GM08714 (cell line): ENCODE measurements around the gene TBCC.
"Not testable (repeated sequence)": the region's sequence is repeated elsewhere in the genome, so short reads cannot be mapped to it uniquely, and the experiment has no call there.

ENCODE experiments used
- H3K4me3 ChIP-seq: fragments of 200-500 bp; sonication (Bioruptor generic); 2 replicates; pipeline ENCODE4 v1.5.1; 2014; ENCODE audit warnings: mild to moderate bottlenecking, low read length, inconsistent platforms
- ZNF274 ChIP-seq: IDR thresholded peaks from 2 replicates; pipeline ENCODE4 v1.6.1; 2012; ENCODE audit warnings: mild to moderate bottlenecking, low read depth, low read length

Gene TBCC

GRCh38 chr6:42761287-42762067, 15.6 kb upstream of the TBCC start:
- no peak overlapping the region for H3K4me3 ChIP-seq
- TF ChIP-seq ZNF274: no peak

GRCh38 chr6:42758756-42759430, 13.0 kb upstream of the TBCC start:
- H3K4me3 ChIP-seq: no peak overlapping the region
- TF ChIP-seq ZNF274: no peak

- H3K4me3 ChIP-seq: no peak overlapping the region
- TF ChIP-seq ZNF274: no peak
Observed at GRCh38 chr6:42756722-42757121, 10.8 kb upstream of the TBCC start.

- no peak for TF ChIP-seq ZNF274
- no peak overlapping the region for H3K4me3 ChIP-seq
Observed at GRCh38 chr6:42754759-42755158, 8.9 kb upstream of the TBCC start.

- H3K4me3 ChIP-seq: no peak overlapping the region
Observed at GRCh38 chr6:42751055-42751454, 5.2 kb upstream of the TBCC start.

GRCh38 chr6:42748203-42748898, 2.4 kb upstream of the TBCC start:
- no peak for TF ChIP-seq ZNF274
- peak overlapping the region; percentile 77; the same call in 1 of the 2 replicates for H3K4me3 ChIP-seq

More at GRCh38 chr6:42751055-42751454, 5.2 kb upstream of the TBCC start:
- no peak for TF ChIP-seq ZNF274

DNA sequence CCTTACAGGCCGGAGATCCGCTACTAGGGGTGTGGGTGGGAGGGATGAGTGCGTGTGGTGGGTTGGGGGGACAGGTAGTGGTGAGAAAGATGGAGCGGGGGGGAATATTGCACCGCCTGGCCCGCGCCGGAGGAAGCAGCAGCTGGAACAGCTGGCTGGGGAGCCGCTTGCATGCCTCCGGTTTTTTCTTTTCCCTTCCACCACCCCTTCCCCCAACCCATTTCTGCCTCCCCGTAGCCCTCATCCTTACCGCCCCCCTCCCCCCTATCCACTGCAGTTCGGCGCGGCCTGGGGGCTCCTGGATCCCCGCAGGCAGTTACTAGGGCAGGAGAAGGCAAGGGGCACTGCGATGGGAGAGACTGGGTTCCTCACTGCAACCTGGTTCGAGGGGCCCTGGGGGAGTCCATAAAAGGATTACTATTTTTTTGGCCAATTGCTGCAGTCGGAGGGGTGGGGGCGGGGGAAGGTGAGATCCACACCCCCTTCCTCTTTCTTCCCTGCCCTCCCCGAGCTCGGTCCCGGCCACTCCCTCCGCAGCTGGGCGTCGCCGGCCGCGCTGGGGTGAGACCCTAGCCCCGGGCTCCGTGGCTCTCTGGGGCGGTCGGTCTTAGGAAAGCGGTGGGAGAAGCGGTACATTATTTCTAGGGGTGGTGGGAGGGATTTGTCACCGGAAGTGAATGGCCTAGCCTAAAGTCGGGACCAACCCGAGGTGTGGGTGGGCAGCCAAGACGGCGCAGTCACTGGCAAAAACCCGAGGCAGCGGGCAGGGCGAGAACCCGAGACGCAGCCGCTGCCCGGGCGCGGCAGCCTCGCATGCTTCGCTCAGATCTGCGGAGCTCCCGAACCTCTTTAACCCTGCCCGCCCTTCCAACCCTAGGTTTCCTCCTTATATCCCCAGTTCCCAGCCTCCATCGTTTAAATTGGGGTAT, 824 bp upstream of the TBCC start:
- peak overlapping the region; percentile 77 for H3K4me3 ChIP-seq
- TF ChIP-seq ZNF274: no peak

GRCh38 chr6:42745083-42745639, 742 bp downstream of the TBCC start:
- no peak for TF ChIP-seq ZNF274
- H3K4me3 ChIP-seq: peak overlapping the region; percentile 69

- H3K4me3 ChIP-seq: peak overlapping the region; percentile 69
- no peak for TF ChIP-seq ZNF274
Observed at GRCh38 chr6:42744351-42744893, 1.5 kb downstream of the TBCC start.

DNA sequence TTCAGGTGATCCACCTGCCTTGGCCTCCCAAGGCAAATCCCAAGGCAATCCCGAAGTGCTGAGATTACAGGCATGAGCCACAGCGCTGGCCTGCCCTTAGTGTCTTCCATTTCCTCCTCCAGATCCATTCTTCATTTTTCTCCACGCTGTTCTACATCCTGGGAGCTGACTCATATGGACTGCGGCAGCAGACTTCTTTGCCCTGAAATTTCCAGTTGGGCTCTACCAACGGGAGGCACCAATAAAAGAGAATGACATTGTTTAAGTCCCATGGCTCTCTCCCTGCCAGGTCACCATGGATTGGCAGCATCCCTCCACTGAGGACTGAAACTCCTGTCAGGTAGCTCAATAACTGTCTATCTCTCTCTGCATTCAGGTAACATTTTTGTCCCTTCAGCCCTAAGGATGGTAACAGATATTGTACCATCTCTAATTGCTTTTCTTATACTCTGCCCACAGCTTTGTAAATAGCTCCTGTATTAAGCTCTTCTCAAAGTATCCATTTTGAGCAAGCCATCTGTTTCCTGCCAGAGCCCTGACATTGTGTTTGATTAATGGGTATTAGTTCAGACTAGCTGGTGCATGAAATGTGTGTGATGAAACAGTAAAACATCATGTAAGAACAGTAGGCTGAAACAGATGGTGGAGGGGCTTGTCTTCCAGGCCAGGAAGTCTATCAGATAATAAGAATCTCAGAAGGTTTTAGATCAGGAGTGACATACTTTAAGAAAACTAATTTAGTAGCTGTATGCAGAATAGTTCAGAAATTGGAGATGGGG, 3.6 kb downstream of the TBCC start:
- H3K4me3 ChIP-seq: no peak overlapping the region
- no peak for TF ChIP-seq ZNF274

DNA sequence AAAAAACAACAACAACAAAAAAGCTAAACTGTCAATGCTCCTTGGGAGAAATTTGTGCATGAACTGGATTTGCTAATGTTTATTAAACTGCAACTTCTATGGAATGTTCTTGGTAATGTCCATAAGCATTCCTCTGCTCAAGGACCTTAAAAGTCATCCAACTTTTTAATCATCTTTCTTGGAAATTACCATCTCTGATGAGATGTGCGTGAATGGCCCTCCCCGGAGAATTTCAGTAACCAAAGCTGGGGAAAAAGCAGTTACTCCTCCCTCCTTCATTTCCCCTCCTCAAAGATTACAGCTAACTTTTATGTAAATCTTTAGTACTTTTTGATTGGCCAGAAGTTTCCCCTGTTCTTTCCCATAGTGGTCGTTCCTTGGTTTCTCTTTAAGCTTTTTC, 5.2 kb downstream of the TBCC start:
- TF ChIP-seq ZNF274: no peak
- no peak overlapping the region for H3K4me3 ChIP-seq

DNA sequence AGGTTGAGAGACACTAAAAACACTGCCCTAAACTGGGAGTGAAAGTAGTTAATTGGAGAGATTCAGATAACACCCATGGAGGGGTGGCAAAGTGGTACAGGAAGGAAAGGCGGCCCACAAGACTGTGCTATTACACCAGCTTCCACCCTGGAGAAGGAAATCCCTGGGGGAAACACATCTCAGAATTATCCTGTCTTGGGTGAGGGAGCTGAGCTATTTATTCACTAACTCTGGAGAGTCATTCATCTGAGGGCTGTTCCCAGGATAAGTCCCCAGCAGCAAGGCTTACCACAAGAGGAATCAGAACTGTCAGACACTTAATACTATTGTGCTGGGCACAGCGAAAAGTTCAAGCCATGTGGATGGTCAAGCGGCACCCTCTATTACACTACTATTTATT, 9.9 kb downstream of the TBCC start:
- TF ChIP-seq ZNF274: no peak
- no peak overlapping the region for H3K4me3 ChIP-seq

DNA sequence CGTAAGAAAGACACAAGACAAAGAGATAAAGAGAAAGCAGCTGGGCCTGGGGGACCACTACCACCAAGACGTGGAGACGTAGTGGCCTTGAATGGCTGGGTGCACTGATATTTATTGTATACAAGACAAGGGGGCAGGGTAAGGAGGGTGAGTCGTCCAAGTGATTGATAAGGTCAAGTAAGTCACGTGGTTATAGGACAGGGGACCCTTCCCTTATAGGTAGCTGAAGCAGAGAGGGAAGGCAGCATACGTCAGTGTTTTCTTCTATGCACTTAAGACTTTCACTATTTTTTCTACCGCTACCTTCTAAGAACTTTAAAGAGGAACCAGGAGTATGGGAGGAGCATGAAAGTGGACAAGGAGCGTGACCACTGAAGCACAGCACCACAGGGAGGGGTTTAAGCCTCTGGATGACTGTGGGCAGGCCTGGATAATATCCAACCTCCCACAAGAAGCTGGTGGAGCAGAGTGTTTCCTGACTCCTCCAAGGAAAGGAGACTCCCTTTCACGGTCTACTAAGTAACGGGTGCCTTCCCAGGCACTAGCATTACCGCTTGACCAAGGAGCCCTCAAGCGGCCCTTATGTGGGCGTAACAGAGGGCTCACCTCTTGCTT, 11.9 kb downstream of the TBCC start:
- not testable (repeated sequence) for H3K4me3 ChIP-seq
